T-cell (primary cell): ENCODE measurements around the gene GIPC1. TPM values are rescaled to one million over a fixed set of nuclear protein-coding genes. Genes with fewer than 3 reads are reported as not detected.

Experiments
- ATAC-seq, 4 experiments: fragments of 200-7000 bp in 3 of 4; fragments of 150-1000 bp in 1 of 4; cut with Tn5 transposase; replicated peaks in 1 of 4; 1 replicate in 3 of 4; 2 replicates in 1 of 4; pipeline ENCODE4 v1.10.0; 2021; ENCODE audit warnings: moderate library complexity in 3 of 4, mild to moderate bottlenecking in 2 of 4, moderate number of reproducible peaks in 1 of 4
- CTCF ChIA-PET, 2 donors: fragments of 300-600 bp; sonication (Branson Sonifier 250); formaldehyde crosslinking; loops; one replicate each; lab custom pipeline; 2022; ENCODE audit warnings: antibody characterized with exemption in 2 of 2; lab: Charles Lee
- POLR2A ChIA-PET, 2 donors: fragments of 300-600 bp; sonication (Branson Sonifier 250); formaldehyde crosslinking; loops; one replicate each; lab custom pipeline; 2022; ENCODE audit warnings: antibody characterized with exemption in 2 of 2; lab: Charles Lee
- DNase-seq, 35 experiments: peaks; one replicate each; pipeline versions ENCODE4 v3.0.0 to v3.0.0-alpha.2; 2013 to 2023
- H3K27ac ChIP-seq: one replicate; pipeline ENCODE4 v1.5.1; 2013; ENCODE audit warnings: low read length
- H3K27me3 ChIP-seq, 2 experiments: replicated peaks in 1 of 2; 1 replicate in 1 of 2; 2 replicates in 1 of 2; pipeline versions ENCODE4 v1.6.1 to v1.7.0; 2013; ENCODE audit warnings: low read length in 1 of 2, mixed read lengths in 1 of 2; ENCODE audit not compliant: control insufficient read depth in 2 of 2, insufficient read depth in 2 of 2; ENCODE audit errors: extremely low read depth in 1 of 2
- H3K36me3 ChIP-seq, 2 donors: 1 replicate in 1 of 2; 2 replicates in 1 of 2; pipeline versions ENCODE4 v1.6.1 to v1.7.0; 2013; ENCODE audit warnings: low read length in 1 of 2; ENCODE audit not compliant: control insufficient read depth in 2 of 2, insufficient read depth in 1 of 2; ENCODE audit errors: extremely low read depth in 1 of 2
- H3K4me1 ChIP-seq, 2 experiments: 1 replicate in 1 of 2; 2 replicates in 1 of 2; pipeline versions ENCODE4 v1.6.1 to v1.7.0; 2013; ENCODE audit warnings: low read length in 2 of 2, mixed read lengths in 1 of 2; ENCODE audit not compliant: insufficient read depth in 2 of 2, control insufficient read depth in 1 of 2; ENCODE audit errors: extremely low read depth in 1 of 2
- H3K4me3 ChIP-seq, 2 donors: 1 replicate in 1 of 2; 2 replicates in 1 of 2; pipeline versions ENCODE4 v1.5.1 to v1.7.0; 2013; ENCODE audit warnings: mild to moderate bottlenecking in 2 of 2, low read length in 1 of 2, moderate library complexity in 1 of 2; ENCODE audit not compliant: control insufficient read depth in 1 of 2; ENCODE audit errors: extremely low read depth in 1 of 2
- H3K9me3 ChIP-seq: 2 replicates; pipeline ENCODE4 v1.7.0; 2013
- H3K27ac Mint-ChIP-seq, 2 donors: one replicate each; pipeline ENCODE4 v1.8.0; 2020 to 2021; ENCODE audit warnings: mild to moderate bottlenecking in 2 of 2, mixed read lengths in 2 of 2
- H3K27me3 Mint-ChIP-seq, 2 donors: one replicate each; pipeline ENCODE4 v1.8.0; 2021 to 2022; ENCODE audit warnings: mixed read lengths in 2 of 2
- H3K36me3 Mint-ChIP-seq: one replicate; pipeline ENCODE4 v1.8.0; 2021; ENCODE audit warnings: mixed read lengths
- H3K4me1 Mint-ChIP-seq, 3 donors: one replicate each; pipeline ENCODE4 v1.8.0; 2020 to 2022; ENCODE audit warnings: mixed read lengths in 3 of 3, mild to moderate bottlenecking in 1 of 3
- H3K4me3 Mint-ChIP-seq, 3 donors: one replicate each; pipeline ENCODE4 v1.8.0; 2020 to 2022; ENCODE audit warnings: mild to moderate bottlenecking in 3 of 3, mixed read lengths in 3 of 3, moderate library complexity in 3 of 3
- H3K9me3 Mint-ChIP-seq, 3 donors: one replicate each; pipeline ENCODE4 v1.8.0; 2020 to 2022; ENCODE audit warnings: mixed read lengths in 3 of 3
- WGBS: methylation state at CpG from one replicate; pipeline ENCODE4 v1.1.5; 2013; ENCODE audit warnings: missing lambda C conversion rate; ENCODE audit not compliant: insufficient coverage; 5-methylcytosine and 5-hydroxymethylcytosine counted together
- total RNA-seq, 35 experiments: library from RNA in 6 of 35; stranded (reverse) in 6 of 35; fragments of 120-200 nt in 1 of 35; gene quantifications; one replicate each; pipeline versions ENCODE4 v1.2.1 to v1.2.4 and lab custom pipeline; 2013 to 2026

GIPC1 gene
- total RNA-seq, 5 donors from 2014 or later (not counting 1 experiment from before 2014, with no cell fraction given), result 27.5 to 44.4 (median 35.4) TPM

DNA sequence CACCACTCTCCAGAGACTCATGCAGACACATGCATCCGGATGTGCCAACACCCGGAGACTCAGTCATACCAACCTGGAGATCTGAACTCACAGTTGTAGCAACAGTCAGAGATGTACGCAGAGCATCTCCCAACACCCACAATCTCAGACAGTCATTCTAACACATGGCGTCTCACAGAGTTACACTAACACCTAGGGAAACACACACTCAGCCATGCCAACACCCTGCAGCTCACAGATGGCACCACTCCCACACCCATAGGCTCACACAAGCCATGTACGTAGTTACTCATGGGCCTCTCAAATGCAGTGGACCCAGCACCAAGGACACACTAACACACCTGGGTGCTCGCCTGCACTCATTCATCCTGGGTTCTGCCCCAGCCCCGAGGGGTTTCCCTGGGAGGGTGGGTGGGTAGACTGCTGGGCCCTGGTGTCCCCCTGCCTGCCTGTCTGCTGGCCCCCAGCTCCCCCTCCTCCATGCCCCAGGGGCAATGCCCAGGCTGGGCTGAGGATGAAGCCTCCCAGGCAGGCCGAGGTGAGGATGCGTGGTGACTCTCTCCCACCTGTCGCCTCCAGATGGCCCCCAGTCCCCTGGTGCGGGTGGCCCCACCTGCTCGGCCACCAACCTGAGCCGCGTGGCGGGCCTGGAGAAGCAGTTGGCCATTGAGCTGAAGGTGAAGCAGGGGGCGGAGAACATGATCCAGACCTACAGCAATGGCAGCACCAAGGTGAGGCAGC is 52.9 kb downstream of the GIPC1 start:
- POLR2A ChIA-PET, result no interaction called here
- Histone ChIP-seq H3K36me3 (peaks cover 31 to 66% of the 10 kb centered on the region in 2 donors), H3K9me3 (no peaks in the 10 kb centered on the region), H3K27ac (no peak overlapping the region), H3K27me3 (no peaks in the 10 kb centered on the region), H3K4me1 (peaks cover 13 to 62% of the 10 kb centered on the region in 2 experiments), H3K4me3 (no peak overlapping the region)
- CTCF ChIA-PET, result interaction anchor here in 1 of 2 donors (0.5 kb wide), 1 partner anchor 326 kb away, joined by 3 read pairs; no protein-coding TSS in a partner anchor
- H3K27me3 Mint-ChIP-seq, result no peaks in the 10 kb centered on the region
- peaks cover 35 to 51% (median 39%) of the 10 kb centered on the region in 3 donors for H3K4me1 Mint-ChIP-seq
- no peak for ATAC-seq
- peaks cover 41% of the 10 kb centered on the region for H3K36me3 Mint-ChIP-seq
- DNase-seq, result no peak
- WGBS, result 99% methylated on average over 12 of the region's 16 CpGs
- peak overlapping the region in 2 of 3 donors; percentile 24 to 98 for H3K4me3 Mint-ChIP-seq
- peak overlapping the region in 1 of 2 donors; percentile 27 for H3K27ac Mint-ChIP-seq
- no peaks in the 10 kb centered on the region for H3K9me3 Mint-ChIP-seq

- Histone ChIP-seq H3K27me3 (no peaks in the 10 kb centered on the region), H3K9me3 (no peaks in the 10 kb centered on the region), H3K4me3 (peak overlapping the region; percentile 85 to 90), H3K36me3 (peaks cover 22 to 55% of the 10 kb centered on the region in 2 donors), H3K4me1 (peaks cover 13 to 72% of the 10 kb centered on the region in 2 experiments), H3K27ac (peak overlapping the region; percentile 74)
- DNase-seq (no peak), ATAC-seq (no peak)
- H3K27me3 Mint-ChIP-seq, result no peaks in the 10 kb centered on the region
- peaks cover 31% of the 10 kb centered on the region for H3K36me3 Mint-ChIP-seq
- H3K27ac Mint-ChIP-seq, result peak overlapping the region; percentile 96 to 97
- POLR2A ChIA-PET, result no interaction called here
- CTCF ChIA-PET, result interaction anchor here in 1 of 2 donors (0.7 kb wide), 1 partner anchor 605 kb away, joined by 5 read pairs; no protein-coding TSS in a partner anchor
- H3K4me3 Mint-ChIP-seq, result peak overlapping the region; percentile 89 to 98 (median 93)
- H3K9me3 Mint-ChIP-seq, result no peaks in the 10 kb centered on the region
- peaks cover 49 to 59% (median 51%) of the 10 kb centered on the region in 3 donors for H3K4me1 Mint-ChIP-seq
- 94% methylated on average over 28 of the region's 34 CpGs for whole genome bisulfite sequencing
These were observed 54.6 kb downstream of the GIPC1 start for GRCh38 chr19:14441041-14441938.

DNA sequence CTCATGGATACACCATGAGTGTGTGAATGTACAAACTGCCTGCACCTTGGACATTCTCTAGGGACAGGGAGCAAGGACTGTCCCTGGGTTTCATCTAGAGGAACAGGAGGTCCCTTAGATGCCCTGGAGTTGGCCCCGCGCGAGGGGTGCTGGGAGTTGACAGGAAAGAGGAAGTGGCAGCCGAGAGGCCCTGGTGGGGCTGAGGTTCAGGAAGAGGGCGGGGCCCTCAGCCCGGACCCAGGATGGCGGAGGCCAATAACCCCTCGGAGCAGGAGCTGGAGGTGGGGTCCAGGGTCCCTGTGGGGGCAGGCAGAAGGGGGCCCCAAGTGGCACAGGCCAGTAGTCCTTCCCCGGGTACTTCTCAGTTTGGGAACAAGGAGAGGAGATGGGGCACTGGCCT is 55.9 kb downstream of the GIPC1 start:
- CTCF ChIA-PET, result no interaction called here
- Mint-ChIP-seq H3K36me3 (peaks cover 27% of the 10 kb centered on the region), H3K4me3 (peak overlapping the region; percentile 89 to 98 (median 93)), H3K27ac (peak overlapping the region; percentile 96 to 97), H3K4me1 (peaks cover 53 to 63% (median 54%) of the 10 kb centered on the region in 3 donors), H3K9me3 (no peaks in the 10 kb centered on the region), H3K27me3 (no peaks in the 10 kb centered on the region)
- H3K9me3 ChIP-seq, result no peaks in the 10 kb centered on the region
- POLR2A ChIA-PET, result no interaction called here
- peaks cover 13 to 76% of the 10 kb centered on the region in 2 experiments for H3K4me1 ChIP-seq
- no peaks in the 10 kb centered on the region for H3K27me3 ChIP-seq
- peak overlapping the region; percentile 74 for H3K27ac ChIP-seq
- ATAC-seq (peak; percentile 98 to 100 (median 99)), DNase-seq (peak; percentile 59 to 86 (median 75))
- peak overlapping the region; percentile 85 to 90 for H3K4me3 ChIP-seq
- H3K36me3 ChIP-seq, result peaks cover 17 to 44% of the 10 kb centered on the region in 2 donors
- WGBS, result 0% methylated on average over 8 of the region's 9 CpGs

DNA sequence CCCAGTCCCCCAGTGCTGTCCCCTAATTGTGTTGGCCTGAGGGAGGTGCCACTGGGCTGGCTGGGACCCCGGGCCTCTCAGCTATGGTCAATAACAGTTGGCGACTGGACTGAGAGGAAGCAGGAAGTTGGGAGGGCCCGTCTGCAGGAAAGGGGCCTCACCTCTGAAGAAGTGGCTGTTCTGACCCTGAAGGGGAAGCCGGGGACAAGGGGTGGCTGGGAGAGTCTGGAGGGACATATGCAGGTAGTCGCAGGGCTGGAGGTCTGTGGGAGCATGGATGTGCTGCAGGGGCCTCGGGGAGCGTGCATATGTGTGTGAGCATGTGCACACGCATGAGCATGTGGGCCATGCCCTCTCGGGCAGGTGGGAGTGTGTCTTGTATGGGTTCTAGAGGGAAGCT is 56.9 kb downstream of the GIPC1 start:
- Mint-ChIP-seq H3K4me1 (peaks cover 60 to 69% (median 63%) of the 10 kb centered on the region in 3 donors), H3K9me3 (no peaks in the 10 kb centered on the region), H3K27me3 (no peaks in the 10 kb centered on the region), H3K27ac (peak overlapping the region; percentile 89 to 97), H3K4me3 (peak overlapping the region; percentile 22 to 98 (median 41)), H3K36me3 (peaks cover 20% of the 10 kb centered on the region)
- H3K4me1 ChIP-seq, result peaks cover 16 to 81% of the 10 kb centered on the region in 2 experiments
- no peaks in the 10 kb centered on the region for H3K27me3 ChIP-seq
- ATAC-seq, result no peak
- 50% methylated on average over 8 of the region's 9 CpGs for WGBS
- no peak overlapping the region for H3K27ac ChIP-seq
- ChIA-PET POLR2A (no interaction called here), CTCF (interaction anchor here in 1 of 2 donors (0.7 to 1.2 kb wide), 2 partner anchors 303 to 1269 kb away, joined by 3 to 4 read pairs; partner anchors contain the start of gene ASF1B)
- no peak overlapping the region for H3K4me3 ChIP-seq
- H3K36me3 ChIP-seq, result peaks cover 8 to 36% of the 10 kb centered on the region in 2 donors
- no peaks in the 10 kb centered on the region for H3K9me3 ChIP-seq
- DNase-seq, result no peak

GRCh38 chr19:14437578-14438140 is 58.3 kb downstream of the GIPC1 start:
- no peaks in the 10 kb centered on the region for H3K27me3 ChIP-seq
- ATAC-seq (no peak), DNase-seq (no peak)
- H3K4me3 ChIP-seq, result no peak overlapping the region
- Mint-ChIP-seq H3K4me1 (peaks cover 60 to 66% (median 65%) of the 10 kb centered on the region in 3 donors), H3K9me3 (no peaks in the 10 kb centered on the region), H3K27me3 (no peaks in the 10 kb centered on the region), H3K27ac (peak overlapping the region; percentile 76 to 89), H3K36me3 (peaks cover 10% of the 10 kb centered on the region), H3K4me3 (peak overlapping the region in 1 of 3 donors; percentile 98)
- ChIA-PET POLR2A (interaction anchor here (0.6 to 0.7 kb wide), 5 partner anchors 20 to 134 kb away, joined by 4 to 12 read pairs (median 6); partner anchors contain the start of gene NDUFB7 (in 1 of the 2)), CTCF (interaction anchor here in 1 of 2 donors (0.5 to 1.2 kb wide), 4 partner anchors 22 to 658 kb away, joined by 3 to 7 read pairs (median 4); partner anchors contain the start of gene ASF1B)
- WGBS, result 98% methylated on average over 7 of the region's 7 CpGs
- no peak overlapping the region for H3K27ac ChIP-seq
- peaks cover 18 to 79% of the 10 kb centered on the region in 2 experiments for H3K4me1 ChIP-seq
- H3K9me3 ChIP-seq, result no peaks in the 10 kb centered on the region
- peaks cover 0 to 23% of the 10 kb centered on the region in 2 donors for H3K36me3 ChIP-seq
